K562 (cell line): Measurements from ENCODE around the gene C1orf56. TPM values are rescaled to one million over a fixed set of nuclear protein-coding genes. Genes with fewer than 3 reads are reported as not detected.

Experiments
- ATF7 ChIP-seq: fragments of 450-650 bp; IDR thresholded peaks from 2 replicates; pipeline ENCODE4 v1.7.1; 2014; ENCODE audit warnings: mild to moderate bottlenecking, moderate library complexity
- BHLHE40 ChIP-seq: IDR thresholded peaks from 2 replicates; pipeline ENCODE4 v1.6.1; 2011; ENCODE audit warnings: low read length, improper control_type of control experiment
- CAMTA2 ChIP-seq: fragments of 250-450 bp; sonication (Bioruptor Pico); conservative IDR thresholded peaks from 2 replicates; pipeline ENCODE4 v1.5.1; 2022
- CEBPB ChIP-seq: fragments of 450-650 bp; IDR thresholded peaks from 2 replicates; pipeline ENCODE4 v1.6.1; 2016; ENCODE audit warnings: missing genetic modification characterization, missing compliant biosample characterization
- CREM ChIP-seq: IDR thresholded peaks from 2 replicates; pipeline ENCODE4 v1.6.1; 2014; ENCODE audit warnings: antibody characterized with exemption, low read depth
- CTCFL ChIP-seq: IDR thresholded peaks from 2 replicates; pipeline ENCODE4 v1.6.1; 2011; ENCODE audit warnings: borderline replicate concordance, low read depth, mild to moderate bottlenecking, moderate library complexity, low read length; ENCODE audit not compliant: insufficient read depth, poor library complexity, severe bottlenecking
- DEAF1 ChIP-seq: fragments of 450-650 bp; formaldehyde crosslinking; IDR thresholded peaks from 2 replicates; pipeline ENCODE4 v1.4.0; 2020; ENCODE audit warnings: mild to moderate bottlenecking, moderate library complexity
- ELF4 ChIP-seq: fragments of 450-650 bp; formaldehyde crosslinking; IDR thresholded peaks from 2 replicates; pipeline ENCODE4 v1.4.0; 2022; ENCODE audit warnings: missing genetic modification characterization
- MYC ChIP-seq, 2 experiments: fragments of 250-450 bp in 1 of 2; sonication (Bioruptor Pico) in 1 of 2; IDR thresholded peaks; 2 replicates each; pipeline versions ENCODE4 v1.5.1 to v1.6.1; 2012 to 2021; ENCODE audit warnings: low read depth in 2 of 2, borderline replicate concordance in 1 of 2, improper control_type of control experiment in 1 of 2, low read length in 1 of 2, mild to moderate bottlenecking in 1 of 2, moderate library complexity in 1 of 2
- PHF8 ChIP-seq: fragments of 200-600 bp; sonication (generic); IDR thresholded peaks from 2 replicates; pipeline ENCODE4 v1.6.1; 2012; ENCODE audit warnings: mixed run types, mild to moderate bottlenecking, inconsistent platforms, low read length, moderate library complexity, borderline replicate concordance
- POLR2AphosphoS2 ChIP-seq: IDR thresholded peaks from 2 replicates; pipeline ENCODE4 v1.6.1; 2012; ENCODE audit warnings: low read length, improper control_type of control experiment
- RAD21 ChIP-seq, 2 experiments: fragments of 250-450 bp in 1 of 2; fragments of 450-650 bp in 1 of 2; sonication (Bioruptor Pico) in 1 of 2; formaldehyde crosslinking in 1 of 2; IDR thresholded peaks in 1 of 2; conservative IDR thresholded peaks in 1 of 2; 2 replicates each; pipeline versions ENCODE4 v1.4.0 to v1.8.0; 2020 to 2022; ENCODE audit warnings: mild to moderate bottlenecking in 2 of 2, moderate library complexity in 1 of 2
- RB1 ChIP-seq: fragments of 450-650 bp; IDR thresholded peaks from 2 replicates; pipeline ENCODE4 v1.6.1; 2017; ENCODE audit warnings: low read depth, mild to moderate bottlenecking
- RREB1 ChIP-seq: fragments of 250-450 bp; sonication (Bioruptor Pico); IDR thresholded peaks from 2 replicates; pipeline ENCODE4 v1.4.0; 2020
- SP1 ChIP-seq: sonication (generic); formaldehyde crosslinking; IDR thresholded peaks from 2 replicates; pipeline ENCODE4 v1.8.1; 2022; ENCODE audit warnings: mild to moderate bottlenecking, missing genetic modification reagents
- TAF9B ChIP-seq: fragments of 450-650 bp; IDR thresholded peaks from 2 replicates; pipeline ENCODE4 v1.6.1; 2018; ENCODE audit warnings: mild to moderate bottlenecking; ENCODE audit not compliant: partially characterized antibody
- TBL1XR1 ChIP-seq, 2 experiments: IDR thresholded peaks; 2 replicates each; pipeline ENCODE4 v1.6.1; 2012; ENCODE audit warnings: improper control_type of control experiment in 2 of 2, low read length in 2 of 2, mild to moderate bottlenecking in 1 of 2
- XRCC5 ChIP-seq: fragments of 200-400 bp; formaldehyde crosslinking; IDR thresholded peaks from 2 replicates; pipeline ENCODE4 v1.6.1; 2017; ENCODE audit warnings: low read depth, mild to moderate bottlenecking, low read length
- ZNF77 ChIP-seq: fragments of 250-450 bp; sonication (Bioruptor Pico); IDR thresholded peaks from 2 replicates; pipeline ENCODE4 v1.5.0; 2020
- polyA plus RNA-seq, 8 experiments: library from polyadenylated mRNA; depleted of rRNA in 4 of 8; stranded (reverse) in 5 of 8; unstranded in 3 of 8; fragments of >200 nt; fragmentation: Nextera tagmentation in 2 of 8; fragmentation: Illumina TruSeq in 1 of 8; extraction: Ambion mirVana in 2 of 8; extraction: Trizol in 1 of 8; gene quantifications; 2 replicates each; pipeline versions ENCODE4 v1.2.1 to v1.2.3, GENCODE V29; 2011 to 2014; ENCODE audit warnings: inconsistent platforms in 1 of 8, missing spikeins in 1 of 8
- total RNA-seq, 7 experiments: library from RNA; depleted of rRNA in 6 of 7; stranded (reverse); fragments of >200 nt in 6 of 7; fragmentation: Illumina TruSeq in 2 of 7; extraction: Trizol in 2 of 7; gene quantifications; 2 replicates each; pipeline versions ENCODE4 v1.2.1 to v1.2.3, GENCODE V29; 2011 to 2021; ENCODE audit warnings: low replicate concordance in 1 of 7

The C1orf56 gene
- total and polyA plus RNA-seq, 9 of the 15 experiments (the other 6 are each of a cell fraction or from before 2014, with no cell fraction given): 0.18 to 15.7 (median 1.1) TPM

- TF ChIP-seq ELF4 (CRISPR knock-in tag) (0 out of 2 replicates have a peak, but pooled peaks have one; percentile 26), ZNF77 (CRISPR knock-in tag) (no peak), CEBPB (tag) (no peak), RAD21 (CRISPR knock-in tag; conservative IDR thresholded peaks at IDR 0.05 in 1 of 2, IDR thresholded peaks at IDR 0.05 in 1 of 2) (peak; percentile 81 to 88), TBL1XR1 (IDR thresholded peaks at IDR 0.05; ENCODE audit: low read length in 2 of 2) (0 out of 4 replicates have a peak, but pooled peaks of 1 of the 2 experiments have one; percentile 33), ATF7 (peak; percentile 12; the same call in 1 of the 2 replicates), CTCFL (peak; percentile 82), RREB1 (CRISPR knock-in tag) (no peak), DEAF1 (peak; percentile 67), XRCC5 (no peak), TAF9B (no peak), SP1 (CRISPR knock-in tag) (peak; percentile 44; the same call in 1 of the 2 replicates), MYC (IDR thresholded peaks at IDR 0.05; ENCODE audit: low read depth, low read length) (peak; percentile 32; the same call in 1 of the 2 replicates), MYC (CRISPR knock-in tag; IDR thresholded peaks at IDR 0.05; ENCODE audit: borderline replicate concordance, low read depth) (no peak), RB1 (0 out of 2 replicates have a peak, but pooled peaks have one; percentile 18), CAMTA2 (CRISPR knock-in tag) (no peak), CREM (peak; percentile 46; the same call in 1 of the 2 replicates), BHLHE40 (0 out of 2 replicates have a peak, but pooled peaks have one; percentile 41), POLR2AphosphoS2 (no peak), PHF8 (no peak)
Measured at GRCh38 chr1:151024540-151025146, 22.9 kb upstream of the C1orf56 start (continued).
